Choroid plexus epithelial cell (primary cell): ENCODE measurements around the gene FOCAD.
A peak's percentile ranks its signal among the peaks of the same experiment; 100 is the strongest.

Source experiments
- DNase-seq: peaks from one replicate; pipeline ENCODE4 v3.0.0-alpha.2; 2010; ENCODE audit warnings: low read depth
- H3K4me3 ChIP-seq: 2 replicates; pipeline ENCODE4 v1.5.1; 2011; ENCODE audit warnings: low read depth, mild to moderate bottlenecking, control low read depth, low read length, moderate library complexity
- TF ChIP-seq, protein P1 (sequence below): conservative IDR thresholded peaks from 2 replicates; pipeline ENCODE4 v1.5.1; 2011; ENCODE audit warnings: low read depth, mild to moderate bottlenecking, control low read depth, inconsistent platforms, low read length, moderate library complexity

FOCAD gene

DNA sequence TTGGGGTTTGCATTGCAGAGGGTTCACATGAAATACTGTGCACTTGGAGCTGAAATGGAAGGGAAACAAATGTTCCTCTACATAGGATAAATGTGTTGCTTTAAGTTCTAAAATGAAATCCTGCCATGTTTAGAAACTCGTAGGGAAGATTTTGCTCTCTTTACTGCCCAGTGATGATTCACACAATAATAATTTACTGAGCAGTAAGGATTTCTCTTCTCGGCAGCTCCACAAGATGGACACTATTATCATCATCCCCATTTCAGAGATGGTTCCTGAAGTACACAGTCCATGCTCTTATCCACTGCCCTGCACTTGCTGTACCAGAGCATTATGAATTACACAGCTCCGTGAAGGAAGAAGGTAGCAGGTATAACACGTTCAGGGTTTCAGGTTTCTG is 343.2 kb downstream of the FOCAD start:
- peak; percentile 52 for DNase-seq
- TF ChIP-seq, protein P1, sequence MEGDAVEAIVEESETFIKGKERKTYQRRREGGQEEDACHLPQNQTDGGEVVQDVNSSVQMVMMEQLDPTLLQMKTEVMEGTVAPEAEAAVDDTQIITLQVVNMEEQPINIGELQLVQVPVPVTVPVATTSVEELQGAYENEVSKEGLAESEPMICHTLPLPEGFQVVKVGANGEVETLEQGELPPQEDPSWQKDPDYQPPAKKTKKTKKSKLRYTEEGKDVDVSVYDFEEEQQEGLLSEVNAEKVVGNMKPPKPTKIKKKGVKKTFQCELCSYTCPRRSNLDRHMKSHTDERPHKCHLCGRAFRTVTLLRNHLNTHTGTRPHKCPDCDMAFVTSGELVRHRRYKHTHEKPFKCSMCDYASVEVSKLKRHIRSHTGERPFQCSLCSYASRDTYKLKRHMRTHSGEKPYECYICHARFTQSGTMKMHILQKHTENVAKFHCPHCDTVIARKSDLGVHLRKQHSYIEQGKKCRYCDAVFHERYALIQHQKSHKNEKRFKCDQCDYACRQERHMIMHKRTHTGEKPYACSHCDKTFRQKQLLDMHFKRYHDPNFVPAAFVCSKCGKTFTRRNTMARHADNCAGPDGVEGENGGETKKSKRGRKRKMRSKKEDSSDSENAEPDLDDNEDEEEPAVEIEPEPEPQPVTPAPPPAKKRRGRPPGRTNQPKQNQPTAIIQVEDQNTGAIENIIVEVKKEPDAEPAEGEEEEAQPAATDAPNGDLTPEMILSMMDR: no peak
- H3K4me3 ChIP-seq: no peak overlapping the region

DNA sequence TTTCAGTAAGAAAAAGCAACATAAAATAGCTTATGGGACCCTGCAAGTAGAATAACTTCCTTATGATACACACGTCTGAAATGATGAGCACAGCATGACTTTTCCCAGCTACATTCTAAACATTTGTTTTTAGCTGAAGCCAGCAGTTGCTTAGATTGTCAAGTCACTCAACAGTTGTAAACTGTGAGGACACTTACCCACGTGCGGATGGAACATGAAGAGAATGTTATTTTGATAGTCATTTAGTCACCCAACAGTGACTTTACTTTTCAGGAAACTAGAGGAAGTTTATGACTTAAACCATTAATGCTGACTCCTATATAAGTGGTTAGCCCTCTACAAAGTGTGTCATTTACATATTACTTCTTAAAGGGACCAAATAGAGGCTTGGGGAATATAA is 344.4 kb downstream of the FOCAD start:
- no peak overlapping the region for H3K4me3 ChIP-seq
- TF ChIP-seq, protein P1: no peak
- DNase-seq: no peak

DNA sequence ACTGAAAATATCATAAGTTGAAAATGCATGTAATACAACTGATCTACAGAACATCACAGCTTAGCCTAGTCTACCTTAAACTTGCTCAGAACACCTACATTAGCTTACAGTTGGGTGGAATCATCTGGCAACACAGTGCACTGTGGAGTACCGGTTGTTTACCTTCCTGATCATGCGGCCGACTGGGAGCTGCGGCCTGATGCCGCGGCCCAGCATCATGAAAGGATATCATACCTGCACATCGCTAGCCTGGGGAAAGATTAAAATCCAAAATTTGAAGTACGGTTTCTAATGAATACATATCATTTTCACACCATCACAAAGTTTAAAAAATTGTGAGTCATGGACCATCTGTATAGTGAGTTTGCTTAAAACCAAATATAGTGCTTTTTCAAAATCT is 345.6 kb downstream of the FOCAD start:
- TF ChIP-seq, protein P1: no peak
- DNase-seq: no peak
- no peak overlapping the region for H3K4me3 ChIP-seq

DNA sequence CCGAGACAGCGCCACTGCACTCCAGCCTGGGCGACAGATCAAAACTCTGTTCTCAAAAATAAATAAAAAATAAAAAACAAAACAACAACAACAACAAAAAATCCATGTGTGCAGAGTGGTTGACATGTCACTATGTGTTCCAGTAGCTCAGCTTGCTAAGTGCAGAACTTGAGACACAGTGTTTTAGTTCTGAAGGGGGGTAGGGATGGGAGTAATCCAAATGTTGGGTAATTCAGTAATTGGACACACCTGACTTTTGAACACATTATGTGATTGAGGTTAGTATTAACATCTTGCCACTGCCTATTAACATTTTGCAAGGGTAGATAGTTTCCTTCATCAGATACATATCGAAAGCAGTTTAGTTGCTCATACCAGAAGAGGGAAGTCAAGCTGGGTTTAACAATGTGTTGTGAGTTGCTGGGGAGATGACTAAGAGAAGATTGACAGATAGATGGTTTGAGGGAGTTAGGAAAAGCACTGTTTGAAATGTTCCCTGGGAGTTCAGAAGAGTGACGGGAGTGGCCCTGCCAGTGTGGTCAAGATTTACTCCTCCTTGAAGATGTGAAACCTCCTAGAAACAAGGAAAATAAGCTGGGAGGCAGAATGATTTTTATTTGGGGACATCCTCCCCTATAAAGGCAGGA is 346.5 kb downstream of the FOCAD start:
- DNase-seq: peak; percentile 69
- peak overlapping the region; percentile 58 for H3K4me3 ChIP-seq
- TF ChIP-seq, protein P1: no peak

DNA sequence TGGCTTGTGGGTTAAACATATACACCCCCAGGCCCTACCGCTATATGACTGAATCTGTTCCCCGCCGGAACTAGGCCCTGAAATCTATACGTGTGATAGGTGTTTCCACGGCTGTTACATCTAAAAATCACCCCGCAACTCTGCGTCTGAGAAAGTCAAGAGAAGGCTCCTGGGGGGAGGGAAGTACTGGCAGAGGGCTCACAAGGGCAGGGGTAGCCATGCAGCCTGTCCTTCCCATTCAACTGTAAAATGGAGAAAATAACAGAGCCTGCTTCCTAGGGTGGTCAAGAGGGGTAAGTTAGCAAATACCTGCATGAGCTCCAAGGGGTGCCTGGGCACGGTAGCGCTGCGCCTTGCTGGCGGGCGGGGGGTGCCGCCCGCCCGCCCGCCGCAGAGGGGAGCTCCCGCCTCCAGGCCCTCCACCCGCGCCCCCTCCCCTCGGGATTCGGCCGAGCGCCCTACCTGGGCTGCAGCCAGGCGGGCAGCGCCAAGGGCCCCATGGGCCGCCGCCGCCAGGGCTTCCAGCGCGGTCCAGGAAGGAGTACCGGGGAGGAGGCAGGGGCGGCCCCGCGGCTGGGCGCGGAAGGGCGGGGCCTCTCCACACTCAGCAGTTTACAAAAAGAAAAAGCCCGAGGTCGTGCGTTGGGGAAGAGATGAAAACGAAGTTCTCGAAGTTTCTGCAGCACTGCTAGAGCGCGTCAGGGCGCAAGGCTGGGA is 347.2 kb downstream of the FOCAD start, which contains the start of gene HACD4:
Gene HACD4, minus strand, starts transcription at position 550 of the 717 bp plus-strand sequence. Its CDS starts 50 bp downstream, at position 500.
- H3K4me3 ChIP-seq: peak within 1 kb of the TSS; percentile 58
- TF ChIP-seq, protein P1: no peak
- DNase-seq: peak; percentile 49

DNA sequence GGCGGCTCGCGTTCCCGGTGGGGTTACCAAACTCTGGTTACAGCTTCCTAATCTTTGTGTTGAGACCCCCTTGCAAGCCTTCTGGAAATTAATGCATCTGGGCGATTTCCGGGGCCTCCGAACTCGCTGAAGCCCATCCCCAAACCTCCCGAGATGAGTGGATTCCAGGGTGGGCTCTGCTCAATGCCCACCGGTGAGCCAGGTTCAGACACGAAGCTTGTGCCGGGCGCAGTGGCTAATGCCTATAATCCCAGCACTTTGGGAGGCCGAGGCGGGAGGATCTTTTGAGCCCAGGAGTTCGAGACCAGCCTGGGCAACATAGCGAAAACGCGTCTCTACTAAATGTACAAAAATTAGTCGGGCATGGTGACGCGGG is 347.7 kb downstream of the FOCAD start:
- no peak for DNase-seq
- TF ChIP-seq, protein P1: no peak
- peak overlapping the region; percentile 58 for H3K4me3 ChIP-seq
